T-cell (primary cell): ENCODE results near the gene OSMR. TPM values are rescaled to one million over a fixed set of nuclear protein-coding genes. Genes with fewer than 3 reads are reported as not detected.

Experiments used
- ATAC-seq, 4 experiments: fragments of 200-7000 bp in 3 of 4; fragments of 150-1000 bp in 1 of 4; cut with Tn5 transposase; replicated peaks in 1 of 4; 1 replicate in 3 of 4; 2 replicates in 1 of 4; pipeline ENCODE4 v1.10.0; 2021; ENCODE audit warnings: moderate library complexity in 3 of 4, mild to moderate bottlenecking in 2 of 4, moderate number of reproducible peaks in 1 of 4
- CTCF ChIA-PET, 2 donors: fragments of 300-600 bp; sonication (Branson Sonifier 250); formaldehyde crosslinking; loops; one replicate each; lab custom pipeline; 2022; ENCODE audit warnings: antibody characterized with exemption in 2 of 2; lab: Charles Lee
- POLR2A ChIA-PET, 2 donors: fragments of 300-600 bp; sonication (Branson Sonifier 250); formaldehyde crosslinking; loops; one replicate each; lab custom pipeline; 2022; ENCODE audit warnings: antibody characterized with exemption in 2 of 2; lab: Charles Lee
- DNase-seq, 35 experiments: peaks; one replicate each; pipeline versions ENCODE4 v3.0.0 to v3.0.0-alpha.2; 2013 to 2023
- H3K27ac ChIP-seq: one replicate; pipeline ENCODE4 v1.5.1; 2013; ENCODE audit warnings: low read length
- H3K27me3 ChIP-seq, 2 experiments: replicated peaks in 1 of 2; 1 replicate in 1 of 2; 2 replicates in 1 of 2; pipeline versions ENCODE4 v1.6.1 to v1.7.0; 2013; ENCODE audit warnings: low read length in 1 of 2, mixed read lengths in 1 of 2; ENCODE audit not compliant: control insufficient read depth in 2 of 2, insufficient read depth in 2 of 2; ENCODE audit errors: extremely low read depth in 1 of 2
- H3K36me3 ChIP-seq, 2 donors: 1 replicate in 1 of 2; 2 replicates in 1 of 2; pipeline versions ENCODE4 v1.6.1 to v1.7.0; 2013; ENCODE audit warnings: low read length in 1 of 2; ENCODE audit not compliant: control insufficient read depth in 2 of 2, insufficient read depth in 1 of 2; ENCODE audit errors: extremely low read depth in 1 of 2
- H3K4me1 ChIP-seq, 2 experiments: 1 replicate in 1 of 2; 2 replicates in 1 of 2; pipeline versions ENCODE4 v1.6.1 to v1.7.0; 2013; ENCODE audit warnings: low read length in 2 of 2, mixed read lengths in 1 of 2; ENCODE audit not compliant: insufficient read depth in 2 of 2, control insufficient read depth in 1 of 2; ENCODE audit errors: extremely low read depth in 1 of 2
- H3K4me3 ChIP-seq, 2 donors: 1 replicate in 1 of 2; 2 replicates in 1 of 2; pipeline versions ENCODE4 v1.5.1 to v1.7.0; 2013; ENCODE audit warnings: mild to moderate bottlenecking in 2 of 2, low read length in 1 of 2, moderate library complexity in 1 of 2; ENCODE audit not compliant: control insufficient read depth in 1 of 2; ENCODE audit errors: extremely low read depth in 1 of 2
- H3K9me3 ChIP-seq: 2 replicates; pipeline ENCODE4 v1.7.0; 2013
- H3K27ac Mint-ChIP-seq, 2 donors: one replicate each; pipeline ENCODE4 v1.8.0; 2020 to 2021; ENCODE audit warnings: mild to moderate bottlenecking in 2 of 2, mixed read lengths in 2 of 2
- H3K27me3 Mint-ChIP-seq, 2 donors: one replicate each; pipeline ENCODE4 v1.8.0; 2021 to 2022; ENCODE audit warnings: mixed read lengths in 2 of 2
- H3K36me3 Mint-ChIP-seq: one replicate; pipeline ENCODE4 v1.8.0; 2021; ENCODE audit warnings: mixed read lengths
- H3K4me1 Mint-ChIP-seq, 3 donors: one replicate each; pipeline ENCODE4 v1.8.0; 2020 to 2022; ENCODE audit warnings: mixed read lengths in 3 of 3, mild to moderate bottlenecking in 1 of 3
- H3K4me3 Mint-ChIP-seq, 3 donors: one replicate each; pipeline ENCODE4 v1.8.0; 2020 to 2022; ENCODE audit warnings: mild to moderate bottlenecking in 3 of 3, mixed read lengths in 3 of 3, moderate library complexity in 3 of 3
- H3K9me3 Mint-ChIP-seq, 3 donors: one replicate each; pipeline ENCODE4 v1.8.0; 2020 to 2022; ENCODE audit warnings: mixed read lengths in 3 of 3
- WGBS: methylation state at CpG from one replicate; pipeline ENCODE4 v1.1.5; 2013; ENCODE audit warnings: missing lambda C conversion rate; ENCODE audit not compliant: insufficient coverage; 5-methylcytosine and 5-hydroxymethylcytosine counted together
- total RNA-seq, 35 experiments: library from RNA in 6 of 35; stranded (reverse) in 6 of 35; fragments of 120-200 nt in 1 of 35; gene quantifications; one replicate each; pipeline versions ENCODE4 v1.2.1 to v1.2.4 and lab custom pipeline; 2013 to 2026

OSMR gene
- total RNA-seq, 5 donors from 2014 or later (not counting 1 experiment from before 2014, with no cell fraction given), result 0.08 to 0.26 (median 0.14) TPM; not detected in 1

- peaks cover 0 to 6% of the 10 kb centered on the region in 2 experiments for H3K27me3 ChIP-seq
- H3K4me3 ChIP-seq, result no peak overlapping the region
- no peak overlapping the region for H3K27ac ChIP-seq
- H3K9me3 Mint-ChIP-seq, result no peaks in the 10 kb centered on the region
- peaks cover 35 to 48% of the 10 kb centered on the region in 2 donors for H3K27me3 Mint-ChIP-seq
- no peaks in the 10 kb centered on the region for H3K36me3 Mint-ChIP-seq
- H3K4me1 Mint-ChIP-seq, result no peaks in the 10 kb centered on the region
- H3K9me3 ChIP-seq, result no peaks in the 10 kb centered on the region
- H3K27ac Mint-ChIP-seq, result no peak overlapping the region
- no peaks in the 10 kb centered on the region for H3K4me1 ChIP-seq
- peak in 29 of 35 experiments; percentile 4 to 58 (median 27) for DNase-seq
- H3K4me3 Mint-ChIP-seq, result no peak overlapping the region
- ATAC-seq, result peak; percentile 37 to 62 (median 56)
- H3K36me3 ChIP-seq, result no peaks in the 10 kb centered on the region
- POLR2A ChIA-PET, result no interaction called here
- 0% methylated on average over 1 of the region's 1 CpG for WGBS
- CTCF ChIA-PET, result interaction anchor here (0.7 to 3.5 kb wide), 5 partner anchors 370 to 502 kb away, joined by 3 to 42 read pairs (median 4); no protein-coding TSS in a partner anchor
These were observed 76.4 kb downstream of the OSMR start for GRCh38 chr5:38922199-38922598.

GRCh38 chr5:38923661-38924451, 78.0 kb downstream of the OSMR start:
- Mint-ChIP-seq H3K36me3 (no peaks in the 10 kb centered on the region), H3K4me1 (no peaks in the 10 kb centered on the region), H3K9me3 (no peaks in the 10 kb centered on the region), H3K27me3 (peaks cover 42 to 49% of the 10 kb centered on the region in 2 donors), H3K4me3 (no peak overlapping the region), H3K27ac (peak overlapping the region in 1 of 2 donors; percentile 25)
- WGBS, result 77% methylated on average over 3 of the region's 3 CpGs
- DNase-seq (no peak), ATAC-seq (no peak)
- Histone ChIP-seq H3K27me3 (peaks cover 0 to 6% of the 10 kb centered on the region in 2 experiments), H3K27ac (no peak overlapping the region), H3K4me1 (no peaks in the 10 kb centered on the region), H3K4me3 (no peak overlapping the region), H3K9me3 (no peaks in the 10 kb centered on the region), H3K36me3 (no peaks in the 10 kb centered on the region)
- CTCF ChIA-PET, result interaction anchor here (1.6 to 1.9 kb wide), 2 partner anchors 482 kb away, joined by 7 to 14 read pairs; no protein-coding TSS in a partner anchor
- POLR2A ChIA-PET, result interaction anchor here in 1 of 2 donors (0.5 kb wide), 1 partner anchor 1754 kb away, joined by 3 read pairs; no protein-coding TSS in a partner anchor

GRCh38 chr5:38925154-38925925, 79.5 kb downstream of the OSMR start:
- H3K9me3 Mint-ChIP-seq, result no peaks in the 10 kb centered on the region
- peaks cover 36 to 42% of the 10 kb centered on the region in 2 donors for H3K27me3 Mint-ChIP-seq
- no peaks in the 10 kb centered on the region for H3K36me3 Mint-ChIP-seq
- Histone ChIP-seq H3K27ac (no peak overlapping the region), H3K4me3 (no peak overlapping the region), H3K4me1 (no peaks in the 10 kb centered on the region), H3K36me3 (no peaks in the 10 kb centered on the region), H3K9me3 (no peaks in the 10 kb centered on the region), H3K27me3 (peaks cover 0 to 6% of the 10 kb centered on the region in 2 experiments)
- ATAC-seq, result no peak
- DNase-seq, result no peak
- H3K4me1 Mint-ChIP-seq, result no peaks in the 10 kb centered on the region
- POLR2A ChIA-PET, result interaction anchor here in 1 of 2 donors (0.7 kb wide), 1 partner anchor 439 kb away, joined by 3 read pairs; no protein-coding TSS in a partner anchor
- no peak overlapping the region for H3K27ac Mint-ChIP-seq
- CTCF ChIA-PET, result no interaction called here
- 78% methylated on average over 3 of the region's 6 CpGs for WGBS
- no peak overlapping the region for H3K4me3 Mint-ChIP-seq

GRCh38 chr5:38926121-38926520, 80.3 kb downstream of the OSMR start:
- DNase-seq (no peak), ATAC-seq (no peak)
- WGBS, result no CpG with 5 or more reads among the region's 3 CpGs
- H3K27me3 Mint-ChIP-seq, result peaks cover 34 to 41% of the 10 kb centered on the region in 2 donors
- H3K4me3 ChIP-seq, result no peak overlapping the region
- H3K4me1 ChIP-seq, result no peaks in the 10 kb centered on the region
- POLR2A ChIA-PET, result no interaction called here
- no peaks in the 10 kb centered on the region for H3K36me3 ChIP-seq
- no peaks in the 10 kb centered on the region for H3K9me3 ChIP-seq
- H3K27ac Mint-ChIP-seq, result no peak overlapping the region
- H3K4me1 Mint-ChIP-seq, result no peaks in the 10 kb centered on the region
- H3K9me3 Mint-ChIP-seq, result no peaks in the 10 kb centered on the region
- CTCF ChIA-PET, result no interaction called here
- H3K4me3 Mint-ChIP-seq, result no peak overlapping the region
- H3K27me3 ChIP-seq, result peaks cover 0 to 6% of the 10 kb centered on the region in 2 experiments
- H3K36me3 Mint-ChIP-seq, result no peaks in the 10 kb centered on the region
- H3K27ac ChIP-seq, result no peak overlapping the region

GRCh38 chr5:38927470-38927869, 81.7 kb downstream of the OSMR start:
- ATAC-seq (no peak), DNase-seq (no peak)
- Histone ChIP-seq H3K27me3 (peaks cover 0 to 4% of the 10 kb centered on the region in 2 experiments), H3K9me3 (no peaks in the 10 kb centered on the region), H3K27ac (no peak overlapping the region), H3K36me3 (no peaks in the 10 kb centered on the region), H3K4me1 (no peaks in the 10 kb centered on the region), H3K4me3 (no peak overlapping the region)
- Mint-ChIP-seq H3K27me3 (peaks cover 29 to 31% of the 10 kb centered on the region in 2 donors), H3K27ac (no peak overlapping the region), H3K36me3 (no peaks in the 10 kb centered on the region), H3K4me1 (no peaks in the 10 kb centered on the region), H3K9me3 (no peaks in the 10 kb centered on the region), H3K4me3 (no peak overlapping the region)
- no CpG with 5 or more reads among the region's 2 CpGs for WGBS
- ChIA-PET POLR2A (no interaction called here), CTCF (no interaction called here)

- H3K4me3 ChIP-seq, result no peak overlapping the region
- no peak for ATAC-seq
- no peaks in the 10 kb centered on the region for H3K27me3 ChIP-seq
- Mint-ChIP-seq H3K27ac (no peak overlapping the region), H3K4me1 (no peaks in the 10 kb centered on the region), H3K9me3 (no peaks in the 10 kb centered on the region), H3K4me3 (no peak overlapping the region), H3K27me3 (peaks cover 19 to 25% of the 10 kb centered on the region in 2 donors), H3K36me3 (no peaks in the 10 kb centered on the region)
- H3K4me1 ChIP-seq, result no peaks in the 10 kb centered on the region
- H3K9me3 ChIP-seq, result no peaks in the 10 kb centered on the region
- no CpG with 5 or more reads among the region's 2 CpGs for WGBS
- CTCF ChIA-PET, result no interaction called here
- POLR2A ChIA-PET, result no interaction called here
- H3K27ac ChIP-seq, result no peak overlapping the region
- DNase-seq, result no peak
- H3K36me3 ChIP-seq, result no peaks in the 10 kb centered on the region
These were observed 84.0 kb downstream of the OSMR start for GRCh38 chr5:38929838-38930237.
